A549 (cell line): ENCODE data around the gene ATRAID. TPM values are rescaled to one million over a fixed set of nuclear protein-coding genes. Genes with fewer than 3 reads are reported as not detected.

Experiments used
- ATAC-seq, 2 experiments: fragments of 200-7000 bp in 1 of 2; fragments of >200 bp in 1 of 2; cut with Nextera tagmentation in 1 of 2; cut with Tn5 transposase in 1 of 2; 3 replicates each; pipeline versions ENCODE4 v1.8.0 to v1.9.1; 2018 to 2020; ENCODE audit warnings: mild to moderate bottlenecking in 1 of 2, moderate library complexity in 1 of 2
- CTCF ChIA-PET: fragments of 300-600 bp; sonication (Branson Sonifier 250); formaldehyde crosslinking; extraction: SDS; loops from one replicate; lab custom pipeline; 2021; ENCODE audit warnings: antibody characterized with exemption, inconsistent platforms; lab: Yijun Ruan, JAX
- POLR2A ChIA-PET: fragments of 350-600 bp; formaldehyde crosslinking; extraction: SDS; loops from one replicate; lab custom pipeline; 2021; ENCODE audit warnings: antibody characterized with exemption, inconsistent platforms; lab: Yijun Ruan, JAX
- DNase-seq, 2 experiments: peaks; one replicate each; pipeline versions ENCODE4 v3.0.0 to v3.0.0-alpha.2; 2011 to 2016; ENCODE audit warnings: low read depth in 1 of 2, low spot score in 1 of 2
- FAIRE-seq: peaks from 2 replicates; lab custom pipeline; 2011; peaks lifted over from hg19 to GRCh38; lab: Jason Lieb, UNC
- H3K27ac ChIP-seq, 2 experiments: fragments of >200 bp; sonication (Bioruptor Twin); formaldehyde crosslinking; 3 replicates each; pipeline ENCODE4 v1.5.1; 2016 to 2017
- H3K4me1 ChIP-seq: fragments of >200 bp; sonication (Bioruptor Twin); formaldehyde crosslinking; 3 replicates; pipeline ENCODE4 v1.6.1; 2016
- H3K4me2 ChIP-seq: fragments of >200 bp; sonication (Bioruptor Twin); formaldehyde crosslinking; 3 replicates; pipeline ENCODE4 v1.6.1; 2016
- H3K4me3 ChIP-seq: fragments of >200 bp; sonication (Bioruptor Twin); formaldehyde crosslinking; 3 replicates; pipeline ENCODE4 v1.5.1; 2016
- H3K9me3 ChIP-seq: fragments of >200 bp; sonication (Bioruptor Twin); formaldehyde crosslinking; 3 replicates; pipeline ENCODE4 v1.6.1; 2016
- ATOH8 ChIP-seq: fragments of 250-450 bp; sonication (Bioruptor Pico); IDR thresholded peaks from 2 replicates; pipeline ENCODE4 v1.5.0; 2020; ENCODE audit warnings: low read depth, mild to moderate bottlenecking, moderate library complexity
- BCL3 ChIP-seq: fragments of >200 bp; sonication (Bioruptor Twin); formaldehyde crosslinking; IDR thresholded peaks from 3 replicates; pipeline ENCODE4 v1.6.1; 2016
- CBX2 ChIP-seq: fragments of 200-600 bp; sonication (generic); IDR thresholded peaks from 2 replicates; pipeline ENCODE4 v1.6.1; 2016; ENCODE audit warnings: low read depth, mild to moderate bottlenecking, borderline replicate concordance
- CBX8 ChIP-seq: fragments of 200-600 bp; sonication (generic); IDR thresholded peaks from 2 replicates; pipeline ENCODE4 v1.6.1; 2016
- CEBPB ChIP-seq, 2 experiments: fragments of >200 bp in 1 of 2; sonication (Bioruptor Twin) in 1 of 2; formaldehyde crosslinking in 1 of 2; IDR thresholded peaks; 2 replicates each; pipeline ENCODE4 v1.6.1; 2012 to 2016
- CHD2 ChIP-seq: fragments of 150-350 bp; IDR thresholded peaks from 2 replicates; pipeline ENCODE4 v1.6.1; 2014; ENCODE audit warnings: low read length; ENCODE audit not compliant: partially characterized antibody
- CHD4 ChIP-seq: fragments of 200-600 bp; sonication (generic); IDR thresholded peaks from 2 replicates; pipeline ENCODE4 v1.6.1; 2016; ENCODE audit warnings: antibody characterized with exemption, mild to moderate bottlenecking, borderline replicate concordance
- EHMT2 ChIP-seq: fragments of 200-600 bp; sonication (generic); IDR thresholded peaks from 2 replicates; pipeline ENCODE4 v1.6.1; 2016; ENCODE audit warnings: antibody characterized with exemption, low read depth, mild to moderate bottlenecking, moderate library complexity
- ELK1 ChIP-seq: fragments of 150-350 bp; IDR thresholded peaks from 2 replicates; pipeline ENCODE4 v1.6.1; 2014; ENCODE audit warnings: low read depth, mild to moderate bottlenecking, low read length
- HMGXB4 ChIP-seq: fragments of 250-450 bp; sonication (Bioruptor Pico); IDR thresholded peaks from 2 replicates; pipeline ENCODE4 v1.5.0; 2021; ENCODE audit warnings: mild to moderate bottlenecking, moderate library complexity, borderline replicate concordance
- HOXA7 ChIP-seq: fragments of 250-450 bp; sonication (Bioruptor Pico); IDR thresholded peaks from 2 replicates; pipeline ENCODE4 v1.5.0; 2020; ENCODE audit warnings: mild to moderate bottlenecking, moderate library complexity
- HOXB5 ChIP-seq: fragments of 250-450 bp; sonication (Bioruptor Pico); IDR thresholded peaks from 2 replicates; pipeline ENCODE4 v1.5.0; 2020; ENCODE audit warnings: mild to moderate bottlenecking, moderate library complexity
- MAFK ChIP-seq: fragments of 450-650 bp; IDR thresholded peaks from 2 replicates; pipeline ENCODE4 v1.6.1; 2014; ENCODE audit not compliant: partially characterized antibody
- MAZ ChIP-seq: fragments of 150-350 bp; IDR thresholded peaks from 2 replicates; pipeline ENCODE4 v1.6.1; 2014; ENCODE audit warnings: antibody characterized with exemption, low read depth, low read length, borderline replicate concordance
- NFE2L2 ChIP-seq: fragments of 150-350 bp; conservative IDR thresholded peaks from 2 replicates; pipeline ENCODE4 v1.6.1; 2014; ENCODE audit warnings: low read length
- PBX3 ChIP-seq: IDR thresholded peaks from 2 replicates; pipeline ENCODE4 v1.6.1; 2012
- POLR2AphosphoS2 ChIP-seq: conservative IDR thresholded peaks from 2 replicates; pipeline ENCODE4 v1.6.1; 2012; ENCODE audit warnings: low read length, improper control_type of control experiment, inconsistent platforms
- REST ChIP-seq: fragments of 200-600 bp; sonication (generic); IDR thresholded peaks from 2 replicates; pipeline ENCODE4 v1.6.1; 2016; ENCODE audit warnings: antibody characterized with exemption, mild to moderate bottlenecking, moderate library complexity
- WGBS: methylation state at CpG from one replicate; pipeline ENCODE4 v1.1.6; 2017; ENCODE audit errors: missing lambda C conversion rate; 5-methylcytosine and 5-hydroxymethylcytosine counted together
- polyA plus RNA-seq, 4 experiments: library from polyadenylated mRNA; depleted of rRNA in 3 of 4; stranded (reverse); fragments of >200 nt; fragmentation: RNase III in 1 of 4; extraction: RNeasy Plus Mini Kit Qiagen cat#74134 plus additional on column Dnase treatment in 1 of 4; gene quantifications; 2 replicates in 3 of 4; 3 replicates in 1 of 4; pipeline ENCODE4 v1.2.3, GENCODE V29; 2011 to 2017

ATRAID gene
- polyA plus RNA-seq, 2 of the 4 experiments (the other 2 are of a cell fraction), result 176 to 346 TPM

GRCh38 chr2:27258051-27258450 lies 46.2 kb downstream of the ATRAID start:
- WGBS, result 82% methylated on average over 6 of the region's 8 CpGs
- Histone ChIP-seq H3K4me3 (no peak overlapping the region), H3K4me1 (peaks cover 12% of the 10 kb centered on the region), H3K9me3 (no peaks in the 10 kb centered on the region), H3K4me2 (no peak overlapping the region), H3K27ac (no peak overlapping the region)
- CTCF ChIA-PET, result interaction anchor here (0.9 to 16.3 kb wide), 5 partner anchors 9 to 160 kb away, joined by 3 to 205 read pairs (median 3); partner anchors contain the start of genes DNAJC5G, TRIM54 and ZNF513
- DNase-seq, result no peak
- FAIRE-seq, result no peak
- ATAC-seq, result no peak
- TF ChIP-seq MAZ (no peak), CBX2 (no peak), NFE2L2 (no peak), HOXA7 (CRISPR knock-in tag) (no peak)
- POLR2A ChIA-PET, result no interaction called here

- TF ChIP-seq NFE2L2 (no peak), POLR2AphosphoS2 (no peak)
- DNase-seq (no peak), FAIRE-seq (no peak), ATAC-seq (no peak)
- ChIA-PET CTCF (interaction anchor here (1.2 to 14.1 kb wide), 7 partner anchors 10 to 163 kb away, joined by 3 to 302 read pairs (median 22); partner anchors contain the start of genes DNAJC5G, TRIM54 and UCN), POLR2A (no interaction called here)
- H3K4me1 ChIP-seq, result peaks cover 21% of the 10 kb centered on the region
- 88% methylated on average over 11 of the region's 11 CpGs for WGBS
- no peaks in the 10 kb centered on the region for H3K9me3 ChIP-seq
- H3K4me3 ChIP-seq, result no peak overlapping the region
- no peak overlapping the region for H3K4me2 ChIP-seq
- no peak overlapping the region for H3K27ac ChIP-seq
These were observed 49.5 kb downstream of the ATRAID start for GRCh38 chr2:27261241-27261925.

- CTCF ChIA-PET, result interaction anchor here (1.2 to 14.1 kb wide), 8 partner anchors 11 to 164 kb away, joined by 3 to 302 read pairs (median 14); partner anchors contain the start of genes DNAJC5G, TRIM54 and UCN
- DNase-seq, result no peak
- no peak for FAIRE-seq
- Histone ChIP-seq H3K9me3 (no peaks in the 10 kb centered on the region), H3K4me3 (peak overlapping the region; percentile 75), H3K27ac (peak overlapping the region in 1 of 2 experiments; percentile 82; a peak in 4 of 6 replicates), H3K4me2 (peak overlapping the region; percentile 94), H3K4me1 (peaks cover 21% of the 10 kb centered on the region)
- WGBS, result 83% methylated on average over 27 of the region's 40 CpGs
- TF ChIP-seq MAFK (no peak), HOXB5 (no peak), POLR2AphosphoS2 (no peak), CHD2 (no peak), ATOH8 (CRISPR knock-in tag) (no peak), PBX3 (no peak), BCL3 (no peak), CBX2 (no peak), CBX8 (no peak), REST (no peak), ELK1 (no peak), HMGXB4 (CRISPR knock-in tag) (no peak), CEBPB (IDR thresholded peaks at IDR 0.05) (no peak), CHD4 (no peak), EHMT2 (no peak), HOXA7 (CRISPR knock-in tag) (no peak)
- no peak for ATAC-seq
- POLR2A ChIA-PET, result interaction anchor here (1.4 kb wide), 1 partner anchor 31 kb away, joined by 4 read pairs; no protein-coding TSS in a partner anchor
These were observed 50.1 kb downstream of the ATRAID start for GRCh38 chr2:27261926-27262298.
